ENCODE results near the gene HAGH.
"Not testable (repeated sequence)": the region's sequence is repeated elsewhere in the genome, so short reads cannot be mapped to it uniquely, and the experiment has no call there.

HAGH gene

DNA sequence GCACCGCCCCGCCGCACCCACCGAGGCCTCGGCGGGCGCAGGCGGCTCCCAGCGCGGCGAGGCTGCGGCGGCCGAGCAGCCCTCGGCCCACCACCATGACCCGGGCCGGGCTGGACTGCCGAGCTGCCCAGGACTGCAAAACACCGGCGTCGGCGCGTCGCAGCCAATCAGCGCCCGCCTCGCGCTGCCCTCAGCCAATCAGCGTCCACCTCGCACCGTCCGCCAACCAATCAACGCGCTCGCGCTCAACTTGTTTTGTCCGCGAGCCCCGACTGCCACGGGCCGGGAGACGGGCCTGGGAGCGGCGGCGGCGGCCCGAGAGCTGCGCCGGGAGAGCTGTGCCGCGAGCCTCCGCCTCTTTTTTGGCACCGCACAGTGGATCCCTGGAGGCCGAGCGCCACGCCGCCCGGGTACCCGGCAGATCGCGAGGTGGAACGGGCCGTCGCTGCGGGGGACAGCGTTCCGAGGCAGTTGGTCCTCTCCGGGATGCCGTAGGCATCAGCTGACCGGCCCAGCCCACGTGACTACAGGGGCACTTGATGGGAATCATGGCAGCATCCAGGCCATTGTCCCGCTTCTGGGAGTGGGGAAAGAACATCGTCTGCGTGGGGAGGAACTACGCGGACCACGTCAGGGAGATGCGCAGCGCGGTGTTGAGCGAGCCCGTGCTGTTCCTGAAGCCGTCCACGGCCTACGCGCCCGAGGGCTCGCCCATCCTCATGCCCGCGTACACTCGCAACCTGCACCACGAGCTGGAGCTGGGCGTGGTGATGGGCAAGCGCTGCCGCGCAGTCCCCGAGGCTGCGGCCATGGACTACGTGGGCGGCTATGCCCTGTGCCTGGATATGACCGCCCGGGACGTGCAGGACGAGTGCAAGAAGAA is at the start of gene HAGH, which contains the start of gene FAHD1:
HAGH (minus strand) TSS at position 135 of the 883 bp plus-strand sequence; CDS start at position 97, 38 bp downstream.
FAHD1 (plus strand) TSS at position 516 of the 883 bp plus-strand sequence; CDS start at position 549, 33 bp downstream.
- DNase-seq: peak; percentile 94

- DNase-seq: not testable (repeated sequence)
Observed at GRCh38 chr16:1876066-1876465, 49.4 kb upstream of the HAGH start.

DNA sequence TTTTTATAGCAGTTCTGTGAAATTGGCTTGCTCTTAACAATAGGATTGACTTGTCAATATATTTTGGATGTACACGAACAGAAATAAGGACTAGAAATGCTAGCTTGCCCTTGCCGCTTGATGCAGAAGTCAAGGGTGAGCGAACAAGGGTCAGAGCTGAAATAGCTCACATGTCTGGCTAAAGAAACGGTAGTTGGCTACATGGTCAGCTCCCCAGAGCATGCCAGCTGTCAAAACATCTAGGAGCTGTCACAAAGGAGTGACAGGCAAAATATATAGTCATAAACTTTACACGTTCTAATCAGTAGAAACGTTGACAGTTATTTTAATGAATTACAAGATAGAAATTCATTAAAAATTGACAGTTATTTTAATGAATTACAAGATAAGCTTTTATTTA is 48.2 kb upstream of the HAGH start:
- no peak for DNase-seq

GRCh38 chr16:1871974-1872635 is 45.5 kb upstream of the HAGH start, which contains the start of gene MEIOB:
Gene MEIOB, minus strand, starts transcription at chr16:1872164. Its CDS starts 3,989 bp downstream, at chr16:1868175.
- peak; percentile 85 for DNase-seq

GRCh38 chr16:1870365-1871082 is 43.9 kb upstream of the HAGH start:
- DNase-seq: peak; percentile 13

DNA sequence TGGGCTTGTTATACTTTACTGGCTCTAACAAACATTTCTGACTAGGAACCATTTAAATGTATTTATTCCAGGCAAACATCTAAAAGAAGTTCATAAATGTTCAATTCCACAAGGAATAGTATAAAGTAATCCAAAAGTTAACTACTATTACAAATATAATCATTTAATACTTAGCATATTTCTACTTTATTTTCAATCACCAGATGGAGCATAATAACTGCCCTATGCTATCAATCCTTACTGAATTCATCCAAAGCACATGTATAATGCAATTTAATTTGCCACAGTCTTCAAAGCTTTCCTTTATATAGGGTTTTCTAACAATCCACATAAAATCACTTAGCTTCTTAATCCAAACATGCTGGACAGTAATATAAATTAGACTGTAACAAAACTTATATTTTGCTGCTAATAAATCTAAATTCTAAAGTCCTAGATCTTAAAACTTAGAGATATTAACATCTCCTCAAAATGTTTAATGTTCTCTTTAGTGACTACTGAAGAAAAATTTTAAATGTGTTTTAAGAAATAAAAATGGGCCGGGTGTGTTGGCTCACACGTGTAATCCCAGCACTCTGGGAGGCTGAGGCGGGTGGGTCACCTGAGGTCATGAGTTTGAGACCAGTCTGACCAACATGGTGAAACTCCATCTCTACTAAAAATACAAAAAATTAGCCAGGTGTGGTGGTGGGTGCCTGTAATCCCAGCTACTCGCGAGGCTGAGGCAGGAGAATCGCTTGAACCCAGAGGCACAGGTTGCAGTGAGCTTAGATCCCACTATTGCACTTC is 39.5 kb upstream of the HAGH start:
- DNase-seq: peak; percentile 2

GRCh38 chr16:1863681-1864460 is 37.2 kb upstream of the HAGH start:
- DNase-seq: no peak

DNA sequence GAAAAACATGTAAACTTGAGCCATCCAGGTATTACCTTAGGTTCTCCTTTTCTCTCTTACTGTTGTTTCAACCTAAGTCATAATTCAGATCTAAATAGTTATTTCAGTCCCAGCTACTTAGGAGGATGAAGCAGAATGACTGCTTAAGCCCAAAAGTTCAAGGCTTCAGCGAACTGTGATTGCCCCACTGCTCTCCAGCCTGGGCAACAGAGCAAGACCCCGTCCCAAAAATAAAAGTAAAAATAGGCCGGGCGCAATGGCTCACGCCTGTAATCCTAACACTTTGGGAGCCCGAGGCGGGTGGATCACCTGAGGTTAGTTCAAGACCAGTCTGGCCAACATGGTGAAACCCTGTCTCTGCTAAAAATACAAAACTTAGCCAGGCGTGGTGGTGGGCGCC is 35.8 kb upstream of the HAGH start:
- no peak for DNase-seq

DNA sequence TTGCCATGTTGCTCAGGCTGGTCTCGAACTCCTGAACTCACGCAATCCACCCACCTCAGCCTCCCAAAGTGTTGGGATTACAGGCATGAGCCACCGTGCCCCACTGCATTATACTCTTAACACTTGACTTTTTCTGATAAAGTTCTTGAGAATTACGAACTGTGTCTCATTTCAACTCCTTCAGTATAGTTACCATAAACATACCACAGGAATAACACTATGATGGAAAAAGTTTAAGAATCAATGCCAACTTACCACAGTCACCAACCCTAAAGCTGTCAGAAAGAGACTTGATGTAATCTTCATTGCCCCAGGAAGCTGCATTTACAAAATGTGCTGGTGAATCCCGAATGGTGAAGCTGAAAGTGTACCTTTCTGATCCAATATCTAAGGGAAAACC is 35.1 kb upstream of the HAGH start:
- no peak for DNase-seq

DNA sequence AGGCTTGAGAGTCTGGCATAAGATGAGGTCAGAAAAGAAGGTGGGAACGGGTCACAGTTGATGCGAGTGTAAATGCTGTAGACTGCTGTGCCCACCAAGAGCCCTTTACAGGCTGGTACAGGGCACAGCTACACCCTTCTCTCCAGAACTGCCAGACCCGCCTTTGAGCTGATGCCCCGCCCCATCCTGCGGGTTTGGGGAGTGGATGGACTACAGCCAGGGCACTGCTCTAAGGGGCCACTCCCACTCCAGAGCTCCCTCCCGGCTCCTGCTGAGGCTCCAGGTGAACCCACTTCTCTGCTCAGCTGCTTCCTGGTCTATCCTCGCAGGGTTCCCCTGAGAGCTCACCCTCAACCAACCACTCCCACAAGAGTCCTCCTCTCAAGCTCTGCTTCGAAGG is 33.0 kb upstream of the HAGH start:
- no peak for DNase-seq

DNA sequence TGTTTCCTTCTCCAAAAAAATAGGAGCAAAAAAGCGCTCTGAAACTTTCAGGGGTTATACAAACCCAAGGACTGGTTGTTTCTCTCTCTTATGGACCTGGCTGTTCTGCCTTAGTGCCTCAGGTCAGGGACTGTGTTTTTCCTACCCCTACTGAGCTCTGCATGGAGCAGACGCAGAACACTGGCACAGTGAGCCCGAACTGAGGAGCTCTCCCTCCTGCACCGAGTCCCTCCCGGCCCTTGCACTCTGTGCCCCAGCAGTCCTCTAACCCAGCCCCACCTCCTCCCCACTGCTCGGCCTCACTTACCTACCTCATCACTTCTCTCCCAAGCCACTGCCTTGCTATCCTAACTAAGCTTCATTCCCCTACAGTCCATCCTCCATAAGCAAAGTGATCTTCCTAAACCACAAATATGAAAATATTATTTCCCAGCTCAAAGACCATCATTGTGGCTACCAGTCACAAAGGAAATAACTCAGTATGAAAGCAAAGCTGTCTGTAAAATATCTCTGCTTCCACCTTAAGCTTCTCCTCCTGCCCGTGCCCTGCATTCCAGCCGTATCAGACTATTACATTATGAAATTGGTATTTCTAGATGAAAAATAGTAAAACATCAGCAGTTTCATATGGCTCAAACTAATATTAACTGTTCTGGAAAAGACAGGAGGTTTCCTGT is 31.7 kb upstream of the HAGH start:
- no peak for DNase-seq

DNA sequence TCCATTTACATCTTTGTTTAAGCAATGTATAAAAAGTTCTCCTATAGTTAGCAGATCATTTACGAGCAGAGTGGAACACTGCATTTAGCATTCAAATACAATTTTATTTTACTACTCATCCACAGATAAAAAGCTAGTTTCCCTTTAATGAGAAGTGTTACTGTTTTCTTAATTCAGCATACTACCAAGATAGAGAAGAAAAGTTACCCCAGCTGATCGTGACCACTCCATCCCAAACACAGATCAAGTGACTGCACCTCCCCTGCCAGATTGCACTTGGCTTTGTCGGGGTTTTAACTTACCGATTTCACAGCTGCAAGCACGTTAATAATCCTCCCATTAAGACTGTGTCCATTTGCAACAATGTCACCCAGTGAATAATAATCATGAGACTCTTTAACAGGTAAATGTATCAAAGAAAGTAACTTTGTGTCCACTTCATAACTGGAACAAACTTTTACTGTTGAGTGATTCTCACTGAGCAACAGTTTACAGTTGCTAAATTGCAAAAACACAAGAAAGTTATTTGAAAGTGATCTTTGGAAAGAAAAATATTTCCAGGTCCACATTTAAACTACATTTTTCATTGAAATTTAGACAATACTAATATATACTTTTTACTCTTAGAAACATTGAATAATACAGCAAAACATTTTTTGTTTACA is 30.9 kb upstream of the HAGH start:
- no peak for DNase-seq

DNA sequence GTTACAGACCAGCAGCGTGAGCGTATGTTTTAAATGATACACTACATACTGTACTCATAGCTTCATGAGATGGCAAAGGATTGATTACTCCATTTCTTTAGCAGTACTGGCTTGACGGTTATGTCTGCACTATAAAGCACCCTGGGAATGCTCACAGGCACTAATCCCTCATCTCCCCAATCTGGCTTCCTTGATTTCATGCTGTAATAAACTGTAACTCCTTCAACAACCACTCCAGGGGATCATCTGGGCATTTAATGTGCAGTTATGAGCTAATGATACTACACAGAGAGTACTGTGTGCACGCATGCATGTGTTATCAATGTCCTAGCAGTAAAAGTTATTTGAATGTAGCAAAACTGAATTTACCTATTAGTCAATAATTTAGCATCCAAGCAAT is 25.2 kb upstream of the HAGH start:
- no peak for DNase-seq

- no peak for DNase-seq
Observed at GRCh38 chr16:1850981-1851380, 24.4 kb upstream of the HAGH start.

DNA sequence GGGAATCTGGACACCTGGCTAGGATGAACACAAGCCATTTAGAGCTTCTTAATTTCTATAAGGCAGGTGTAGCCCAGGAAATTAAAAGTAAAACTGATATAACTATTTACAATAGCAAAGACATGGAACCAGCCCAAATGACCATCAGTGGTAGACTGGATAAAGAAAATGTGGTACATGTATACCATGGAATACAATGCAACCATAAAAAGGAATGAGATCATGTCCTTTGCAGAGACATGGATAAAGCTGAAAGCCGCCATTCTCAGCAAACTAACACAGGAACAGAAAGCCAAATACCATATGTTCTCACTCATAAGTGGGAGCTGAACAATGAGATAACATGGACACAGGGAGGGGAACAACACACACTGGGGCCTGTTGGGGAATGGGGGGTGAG is 19.8 kb upstream of the HAGH start:
- DNase-seq: no peak

- no peak for DNase-seq
Observed at GRCh38 chr16:1845985-1846384, 19.4 kb upstream of the HAGH start.

DNA sequence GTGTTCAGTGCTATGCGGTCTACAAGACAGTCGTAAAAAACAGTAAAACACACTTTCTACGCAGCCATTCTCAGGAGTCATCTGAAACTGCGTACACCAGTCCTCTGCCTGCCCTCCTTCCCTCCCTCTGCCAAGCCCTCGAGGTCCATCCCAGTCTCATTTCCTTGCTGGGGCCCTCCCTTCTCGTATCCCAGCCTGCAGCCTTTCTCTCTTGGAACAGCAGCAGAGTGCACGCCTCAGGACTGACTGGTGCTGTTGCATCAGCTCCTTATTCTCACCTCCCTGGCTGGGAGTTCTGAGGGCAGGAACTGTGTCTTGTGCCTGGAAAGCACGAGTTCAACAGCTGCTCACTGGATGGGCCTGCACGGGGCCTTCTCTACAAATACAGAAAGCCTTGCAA is 12.9 kb upstream of the HAGH start:
- DNase-seq: no peak

DNA sequence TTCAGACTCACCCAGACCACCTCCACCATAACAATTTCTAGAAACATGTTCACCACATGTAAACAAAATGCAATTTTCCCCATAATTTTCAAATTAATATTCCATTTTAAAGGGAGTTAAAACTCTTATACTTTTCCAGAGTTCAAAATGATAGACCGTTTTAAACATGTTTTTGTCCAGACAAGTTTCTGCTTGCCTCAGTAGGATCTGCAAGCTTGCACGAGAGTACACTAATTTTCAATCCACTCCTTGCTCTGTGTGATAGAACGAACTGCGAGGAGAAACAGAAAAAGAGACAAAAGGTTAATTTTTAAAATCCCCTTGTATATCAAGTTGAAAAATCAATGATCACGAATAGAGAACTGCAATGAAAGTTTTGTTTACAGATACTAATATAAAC is 7.5 kb upstream of the HAGH start:
- DNase-seq: no peak

DNA sequence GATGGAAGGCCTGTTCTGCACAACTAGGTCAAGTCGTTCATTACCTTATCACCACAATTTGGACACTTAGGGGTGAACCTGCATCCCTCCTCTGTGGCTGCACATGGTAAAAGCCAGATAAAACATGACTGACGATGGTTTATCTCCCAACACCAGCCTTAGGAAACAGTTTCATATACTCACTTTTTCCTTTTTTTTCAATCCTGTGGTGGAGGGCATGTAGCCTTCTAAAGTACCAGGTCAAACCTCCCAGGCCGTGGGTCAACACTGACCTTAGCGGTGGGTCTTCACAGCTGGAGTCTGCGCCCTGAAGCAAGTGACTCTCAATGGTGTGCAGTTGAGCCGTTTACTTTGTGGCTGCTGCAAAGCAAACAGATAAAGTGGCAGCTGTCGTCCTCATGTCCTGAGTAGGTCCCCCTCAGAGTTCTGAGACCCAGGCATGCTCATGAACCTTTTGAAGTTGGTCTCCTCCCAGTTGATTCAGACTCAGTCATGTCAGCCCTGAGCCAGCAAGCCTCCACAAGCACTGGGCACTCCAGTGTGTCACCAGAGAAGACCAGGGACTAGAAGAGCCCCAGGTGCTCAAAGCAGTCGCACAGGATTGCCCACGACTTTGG is 6.3 kb upstream of the HAGH start:
- no peak for DNase-seq

All from activated CD8-positive, alpha-beta memory T cell treated with anti-CD3 and anti-CD28 coated beads, Interleukin-2, amount 50 U/mL, for 48 hours (primary cell).